SK-N-SH (cell line): ENCODE measurements around the gene SCAPER. TPM values are rescaled to one million over a fixed set of nuclear protein-coding genes. Genes with fewer than 3 reads are reported as not detected.

Source experiments
- CTCF ChIA-PET: fragments of 300-600, 350-600 bp; formaldehyde crosslinking; extraction: SDS; loops from one replicate; lab custom pipeline; 2021; lab: Yijun Ruan, JAX
- POLR2A ChIA-PET: fragments of 350-600 bp; sonication (Branson Sonifier 250); formaldehyde crosslinking; extraction: SDS; loops from one replicate; lab custom pipeline; 2020; ENCODE audit warnings: antibody characterized with exemption, inconsistent platforms; lab: Yijun Ruan, JAX
- DNase-seq: peaks from one replicate; pipeline ENCODE4 v3.0.0; 2012
- H2AFZ ChIP-seq: fragments of 200-600 bp; sonication (generic); 2 replicates; pipeline ENCODE4 v1.8.1; 2016; ENCODE audit warnings: antibody characterized with exemption, mild to moderate bottlenecking, low read depth
- H3F3A ChIP-seq: fragments of 200-600 bp; sonication (generic); replicated peaks from 2 replicates; pipeline ENCODE3; 2016; ENCODE audit warnings: antibody characterized with exemption, mild to moderate bottlenecking; ENCODE audit not compliant: insufficient read depth
- H3K27ac ChIP-seq, 2 experiments: fragments of 200-500 bp in 1 of 2; fragments of 200-600 bp in 1 of 2; sonication (Bioruptor generic) in 1 of 2; sonication (generic), shearing (Covaris generic) in 1 of 2; 2 replicates each; pipeline versions ENCODE4 v1.5.1 to v1.6.1; 2014 to 2016; ENCODE audit warnings: low read depth in 2 of 2, inconsistent platforms in 1 of 2, low read length in 1 of 2, mild to moderate bottlenecking in 1 of 2, mixed read lengths in 1 of 2
- H3K27me3 ChIP-seq: fragments of 200-600 bp; sonication (generic), shearing (Covaris generic); 2 replicates; pipeline ENCODE4 v1.6.1; 2016; ENCODE audit warnings: mixed run types; ENCODE audit not compliant: insufficient read depth
- H3K36me3 ChIP-seq, 2 experiments: fragments of 200-500 bp in 1 of 2; fragments of 200-600 bp in 1 of 2; sonication (Bioruptor generic) in 1 of 2; sonication (generic) in 1 of 2; replicated peaks in 1 of 2; 2 replicates each; pipeline versions ENCODE3 to v1.5.1; 2014 to 2016; ENCODE audit warnings: low read length in 1 of 2, mild to moderate bottlenecking in 1 of 2; ENCODE audit not compliant: insufficient read depth in 2 of 2, control insufficient read depth in 1 of 2
- H3K4me1 ChIP-seq, 2 experiments: fragments of 200-500 bp in 1 of 2; fragments of 200-600 bp in 1 of 2; sonication (Bioruptor generic) in 1 of 2; sonication (generic), shearing (Covaris generic) in 1 of 2; 2 replicates each; pipeline versions ENCODE4 v1.5.1 to v1.6.1; 2014 to 2016; ENCODE audit warnings: low read depth in 1 of 2, low read length in 1 of 2, mixed run types in 1 of 2; ENCODE audit not compliant: insufficient read depth in 2 of 2, control insufficient read depth in 1 of 2
- H3K4me2 ChIP-seq: fragments of 200-600 bp; sonication (generic), shearing (Covaris generic); 2 replicates; pipeline ENCODE4 v1.6.1; 2017; ENCODE audit warnings: mixed run types
- H3K4me3 ChIP-seq, 2 experiments: fragments of 200-500 bp in 1 of 2; fragments of 200-600 bp in 1 of 2; sonication (Bioruptor generic) in 1 of 2; sonication (generic), shearing (Covaris generic) in 1 of 2; 2 replicates each; pipeline versions ENCODE4 v1.5.1 to v1.8.1; 2014 to 2016; ENCODE audit warnings: low read depth in 2 of 2, inconsistent platforms in 1 of 2, low read length in 1 of 2, mild to moderate bottlenecking in 1 of 2, mixed read lengths in 1 of 2, moderate library complexity in 1 of 2
- H3K79me2 ChIP-seq: fragments of 200-600 bp; sonication (generic); 2 replicates; pipeline ENCODE4 v1.8.1; 2017; ENCODE audit warnings: mild to moderate bottlenecking; ENCODE audit not compliant: insufficient read depth
- H3K9ac ChIP-seq: fragments of 200-600 bp; sonication (generic); 2 replicates; pipeline ENCODE4 v1.6.1; 2017; ENCODE audit warnings: mixed run types
- H3K9me2 ChIP-seq: fragments of 200-600 bp; sonication (generic); 2 replicates; pipeline ENCODE4 v1.6.1; 2017; ENCODE audit warnings: mixed run types
- H3K9me3 ChIP-seq: fragments of 200-600 bp; sonication (generic); 2 replicates; pipeline ENCODE4 v1.6.1; 2017; ENCODE audit warnings: mixed run types, mild to moderate bottlenecking, moderate library complexity
- H4K20me1 ChIP-seq: fragments of 200-600 bp; sonication (generic); 2 replicates; pipeline ENCODE4 v1.6.1; 2017; ENCODE audit warnings: mild to moderate bottlenecking, mixed run types; ENCODE audit not compliant: insufficient read depth
- CHD2 ChIP-seq: fragments of 150-350 bp; IDR thresholded peaks from 2 replicates; pipeline ENCODE4 v1.6.1; 2018; ENCODE audit warnings: low read length; ENCODE audit not compliant: partially characterized antibody
- EP300 ChIP-seq, 2 experiments: IDR thresholded peaks; 2 replicates each; pipeline versions ENCODE4 v1.4.0 to v1.6.1; 2012; ENCODE audit warnings: borderline replicate concordance in 1 of 2, low read depth in 1 of 2, low read length in 1 of 2
- EZH2phosphoT487 ChIP-seq: fragments of 200-600 bp; sonication (generic); IDR thresholded peaks from 2 replicates; pipeline ENCODE4 v1.6.1; 2017; ENCODE audit warnings: low read depth, mixed run types, mild to moderate bottlenecking, antibody characterized with exemption, moderate library complexity, borderline replicate concordance
- FOSL2 ChIP-seq: IDR thresholded peaks from 2 replicates; pipeline ENCODE4 v1.4.0; 2012; ENCODE audit warnings: low read depth, mild to moderate bottlenecking, moderate library complexity, borderline replicate concordance
- FOXM1 ChIP-seq: IDR thresholded peaks from 2 replicates; pipeline ENCODE4 v1.4.0; 2012; ENCODE audit warnings: low read depth, mild to moderate bottlenecking
- GABPA ChIP-seq: IDR thresholded peaks from 2 replicates; pipeline ENCODE4 v1.4.0; 2012; ENCODE audit warnings: low read depth, mild to moderate bottlenecking
- JUND ChIP-seq: IDR thresholded peaks from 2 replicates; pipeline ENCODE4 v1.4.0; 2012
- MEF2A ChIP-seq: IDR thresholded peaks from 2 replicates; pipeline ENCODE4 v1.4.0; 2012; ENCODE audit warnings: low read depth, borderline replicate concordance
- MXI1 ChIP-seq: IDR thresholded peaks from 2 replicates; pipeline ENCODE4 v1.6.1; 2012; ENCODE audit warnings: mild to moderate bottlenecking, low read depth, low read length, improper control_type of control experiment
- RAD21 ChIP-seq: IDR thresholded peaks from 2 replicates; pipeline ENCODE4 v1.6.1; 2012; ENCODE audit warnings: mild to moderate bottlenecking, low read length
- RXRA ChIP-seq: IDR thresholded peaks from 2 replicates; pipeline ENCODE4 v1.4.0; 2012; ENCODE audit warnings: low read depth, mild to moderate bottlenecking, borderline replicate concordance
- SIN3A ChIP-seq: IDR thresholded peaks from 2 replicates; pipeline ENCODE4 v1.6.1; 2012; ENCODE audit warnings: low read depth, mild to moderate bottlenecking, low read length, moderate library complexity, borderline replicate concordance
- SMC3 ChIP-seq: IDR thresholded peaks from 2 replicates; pipeline ENCODE4 v1.6.1; 2012; ENCODE audit warnings: low read depth, low read length, improper control_type of control experiment
- TCF12 ChIP-seq: IDR thresholded peaks from 2 replicates; pipeline ENCODE4 v1.4.0; 2012
- WGBS: methylation state at CpG from one replicate; pipeline ENCODE4 v1.1.6; 2017; ENCODE audit warnings: low lambda C conversion rate; 5-methylcytosine and 5-hydroxymethylcytosine counted together
- polyA plus RNA-seq, 3 experiments: library from polyadenylated mRNA; depleted of rRNA; stranded (reverse); fragments of >200 nt; gene quantifications; 2 replicates each; pipeline ENCODE4 v1.2.3, GENCODE V29; 2012
- TF ChIP-seq, protein P1 (sequence below): fragments of 150-350 bp; IDR thresholded peaks from 2 replicates; pipeline ENCODE4 v1.6.1; 2017; ENCODE audit warnings: antibody characterized with exemption, low read length, low read depth, borderline replicate concordance
- TF ChIP-seq, protein P2 (sequence below): fragments of 200-600 bp; sonication (generic); IDR thresholded peaks from 2 replicates; pipeline ENCODE4 v1.6.1; 2017; ENCODE audit warnings: antibody characterized with exemption, mild to moderate bottlenecking, moderate library complexity

Gene SCAPER
- polyA plus RNA-seq, 1 of the 3 experiments (the other 2 are of a cell fraction) = 1.8 TPM

DNA sequence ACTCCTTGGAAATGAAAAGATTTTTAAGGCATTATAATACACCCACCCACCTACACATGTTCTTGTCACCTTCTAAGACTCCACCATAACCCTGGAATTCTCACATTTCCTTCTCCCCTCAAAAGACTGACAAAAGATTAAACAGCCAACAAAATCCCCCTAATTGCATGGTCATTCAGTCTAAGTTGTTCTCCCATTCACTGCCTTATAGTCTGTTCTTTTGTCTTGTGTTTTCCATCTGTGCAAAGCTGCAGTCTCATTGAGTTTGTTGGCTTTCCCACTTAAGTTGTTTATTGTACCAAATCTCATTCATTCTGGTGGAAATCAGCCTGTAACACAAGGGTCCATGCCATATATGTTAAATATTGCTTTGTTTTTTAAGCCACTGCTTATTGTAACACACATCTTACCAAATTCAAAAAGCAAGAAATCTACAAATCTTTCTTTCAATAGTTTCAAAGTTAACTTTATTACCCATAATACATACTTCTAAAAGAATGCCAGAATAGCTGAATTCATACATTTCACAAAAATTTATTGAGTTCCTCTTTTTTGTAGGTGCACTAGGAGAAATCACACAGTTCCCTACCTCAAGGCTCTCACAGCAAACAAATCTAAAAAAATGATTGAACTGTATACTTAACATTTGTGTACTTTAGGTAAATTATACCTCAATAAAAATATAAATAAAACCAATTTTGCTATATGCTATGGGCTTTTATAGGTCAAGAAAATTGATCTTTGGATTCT lies 24.0 kb upstream of the SCAPER start:
- CTCF ChIA-PET = interaction anchor here (1.4 kb wide), 1 partner anchor 13 kb away, joined by 4 read pairs; no protein-coding TSS in a partner anchor
- Histone ChIP-seq H3K4me1 (peaks cover 0 to 7% of the 10 kb centered on the region in 2 experiments; a peak in 1 of 4 replicates), H3K9ac (no peak overlapping the region), H3F3A (no peaks in the 10 kb centered on the region), H2AFZ (0 out of 2 replicates have a peak overlapping the region, but pooled peaks have one; percentile 37), H3K36me3 (peaks cover 10 to 15% of the 10 kb centered on the region in 2 experiments), H3K4me3 (no peak overlapping the region), H4K20me1 (no peaks in the 10 kb centered on the region), H3K27me3 (no peaks in the 10 kb centered on the region), H3K79me2 (peaks cover 20% of the 10 kb centered on the region), H3K9me2 (no peaks in the 10 kb centered on the region), H3K9me3 (no peaks in the 10 kb centered on the region), H3K27ac (no peak overlapping the region), H3K4me2 (no peak overlapping the region)
- no peak for DNase-seq
- POLR2A ChIA-PET = no interaction called here
- TF ChIP-seq MEF2A (no peak), CHD2 (no peak), EP300 (IDR thresholded peaks at IDR 0.05; ENCODE audit: borderline replicate concordance in 1 of 2, low read depth in 1 of 2, low read length in 1 of 2) (no peak), FOXM1 (no peak), RXRA (no peak), SMC3 (no peak), EZH2phosphoT487 (no peak)

DNA sequence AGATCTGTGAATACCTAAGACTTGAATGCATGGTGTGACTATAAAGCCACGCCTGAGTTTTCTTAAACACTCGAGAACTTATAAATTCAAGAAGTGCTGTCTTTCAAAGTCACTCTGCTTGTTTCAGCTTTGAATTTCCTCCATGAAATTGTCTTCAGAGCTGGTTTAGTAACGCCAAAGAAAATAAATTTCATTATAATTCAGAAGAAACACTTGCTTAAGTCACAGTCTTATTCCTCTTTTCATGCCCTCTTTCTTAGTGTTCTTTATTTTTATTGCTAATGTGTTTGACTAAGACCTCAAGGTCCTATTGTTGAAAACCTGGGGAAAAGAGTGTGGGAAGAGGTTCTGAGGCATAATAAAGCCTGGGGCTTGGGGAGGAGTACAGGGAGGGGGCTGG lies 23.1 kb upstream of the SCAPER start:
- Histone ChIP-seq H3K27me3 (no peaks in the 10 kb centered on the region; the same call in 1 of the 2 replicates), H3K27ac (no peak overlapping the region), H3K4me2 (no peak overlapping the region), H3K79me2 (peaks cover 14% of the 10 kb centered on the region), H3K4me3 (no peak overlapping the region), H3K9me3 (no peaks in the 10 kb centered on the region), H3K36me3 (peaks cover 2 to 6% of the 10 kb centered on the region in 2 experiments), H2AFZ (no peak overlapping the region), H4K20me1 (no peaks in the 10 kb centered on the region), H3K4me1 (peaks cover 0 to 7% of the 10 kb centered on the region in 2 experiments; a peak in 1 of 4 replicates), H3K9me2 (no peaks in the 10 kb centered on the region), H3F3A (no peaks in the 10 kb centered on the region), H3K9ac (no peak overlapping the region)
- CTCF ChIA-PET = interaction anchor here (1.1 to 1.4 kb wide), 2 partner anchors 9 to 14 kb away, joined by 3 to 4 read pairs; no protein-coding TSS in a partner anchor
- TF ChIP-seq MEF2A = no peak
- TF ChIP-seq SMC3 = no peak
- TF ChIP-seq, protein P1, sequence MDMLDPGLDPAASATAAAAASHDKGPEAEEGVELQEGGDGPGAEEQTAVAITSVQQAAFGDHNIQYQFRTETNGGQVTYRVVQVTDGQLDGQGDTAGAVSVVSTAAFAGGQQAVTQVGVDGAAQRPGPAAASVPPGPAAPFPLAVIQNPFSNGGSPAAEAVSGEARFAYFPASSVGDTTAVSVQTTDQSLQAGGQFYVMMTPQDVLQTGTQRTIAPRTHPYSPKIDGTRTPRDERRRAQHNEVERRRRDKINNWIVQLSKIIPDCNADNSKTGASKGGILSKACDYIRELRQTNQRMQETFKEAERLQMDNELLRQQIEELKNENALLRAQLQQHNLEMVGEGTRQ = no peak
- TF ChIP-seq TCF12 = no peak
- no peak for TF ChIP-seq EZH2phosphoT487
- no peak for TF ChIP-seq FOXM1
- no peak for TF ChIP-seq SIN3A
- no peak for TF ChIP-seq FOSL2
- TF ChIP-seq MXI1 = no peak
- TF ChIP-seq GABPA = no peak
- no peak for TF ChIP-seq CHD2
- TF ChIP-seq, protein P2, sequence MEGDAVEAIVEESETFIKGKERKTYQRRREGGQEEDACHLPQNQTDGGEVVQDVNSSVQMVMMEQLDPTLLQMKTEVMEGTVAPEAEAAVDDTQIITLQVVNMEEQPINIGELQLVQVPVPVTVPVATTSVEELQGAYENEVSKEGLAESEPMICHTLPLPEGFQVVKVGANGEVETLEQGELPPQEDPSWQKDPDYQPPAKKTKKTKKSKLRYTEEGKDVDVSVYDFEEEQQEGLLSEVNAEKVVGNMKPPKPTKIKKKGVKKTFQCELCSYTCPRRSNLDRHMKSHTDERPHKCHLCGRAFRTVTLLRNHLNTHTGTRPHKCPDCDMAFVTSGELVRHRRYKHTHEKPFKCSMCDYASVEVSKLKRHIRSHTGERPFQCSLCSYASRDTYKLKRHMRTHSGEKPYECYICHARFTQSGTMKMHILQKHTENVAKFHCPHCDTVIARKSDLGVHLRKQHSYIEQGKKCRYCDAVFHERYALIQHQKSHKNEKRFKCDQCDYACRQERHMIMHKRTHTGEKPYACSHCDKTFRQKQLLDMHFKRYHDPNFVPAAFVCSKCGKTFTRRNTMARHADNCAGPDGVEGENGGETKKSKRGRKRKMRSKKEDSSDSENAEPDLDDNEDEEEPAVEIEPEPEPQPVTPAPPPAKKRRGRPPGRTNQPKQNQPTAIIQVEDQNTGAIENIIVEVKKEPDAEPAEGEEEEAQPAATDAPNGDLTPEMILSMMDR = no peak
- TF ChIP-seq JUND = no peak
- no peak for TF ChIP-seq RAD21
- WGBS = 76% methylated on average over 3 of the region's 3 CpGs
- DNase-seq = no peak
- POLR2A ChIA-PET = no interaction called here
